ENCODE measurements around the gene TCHHL1. TPM values are rescaled to one million over a fixed set of nuclear protein-coding genes. Genes with fewer than 3 reads are reported as not detected.

Gene TCHHL1
- total and polyA plus RNA-seq, 8 donors: 0.18 TPM; not detected in 7

DNA sequence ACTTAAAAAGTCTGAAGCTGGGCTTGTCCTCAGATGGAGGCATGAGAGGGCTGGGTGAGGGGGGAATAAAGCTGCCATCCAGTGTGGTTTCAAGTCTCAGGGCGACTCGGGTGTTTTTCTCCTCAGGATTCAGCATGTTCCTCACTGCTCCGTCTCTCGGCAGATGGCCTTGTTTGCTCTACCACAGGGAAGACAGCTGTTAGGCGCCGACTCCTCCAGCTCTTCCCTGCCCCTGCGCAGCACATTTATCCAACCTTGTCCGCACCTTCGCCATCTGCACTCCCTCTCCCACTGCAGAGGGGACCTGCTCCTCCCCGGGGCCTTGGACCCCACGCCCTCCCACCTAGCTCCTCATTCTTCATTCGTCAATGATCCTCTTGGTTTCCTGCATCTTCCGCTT lies 35.5 kb downstream of the TCHHL1 start:
- peaks cover 7 to 43% (median 10%) of the 10 kb centered on the region in 4 donors for H3K4me1 ChIP-seq
- DNase-seq: peak in 1 of 2 donors; percentile 43
- no peak overlapping the region for H3K27ac ChIP-seq
- no peaks in the 10 kb centered on the region for H3K36me3 ChIP-seq
- WGBS, 5 donors: 65 to 76% (median 73%) methylated on average over 13 of the region's 13 CpGs
- H3K9me3 ChIP-seq: no peaks in the 10 kb centered on the region
- intact Hi-C loops (cut with DNase I; ENCODE audit: low total_unique reads): loop anchor here (2.0 kb wide), 1 partner anchor 129 kb away; no protein-coding TSS in a partner anchor
- peaks cover 0 to 20% (median 0%) of the 10 kb centered on the region in 3 donors for H3K27me3 ChIP-seq
- H3K4me3 ChIP-seq: no peak overlapping the region
- no peak for TF ChIP-seq POLR2A (IDR thresholded peaks at IDR 0.05)

- peak; percentile 92 for DNase-seq
- Histone ChIP-seq H3K4me3 (no peak overlapping the region), H3K27me3 (peaks cover 0 to 20% (median 0%) of the 10 kb centered on the region in 3 donors), H3K4me1 (peaks cover 14 to 49% (median 16%) of the 10 kb centered on the region in 4 donors), H3K27ac (no peak overlapping the region), H3K36me3 (no peaks in the 10 kb centered on the region), H3K9me3 (no peaks in the 10 kb centered on the region)
- WGBS, 5 donors: 23 to 30% (median 28%) methylated on average over 11 of the region's 11 CpGs
- intact Hi-C loops (cut with DNase I; ENCODE audit: low total_unique reads): loop anchor here (2.0 kb wide), 1 partner anchor 130 kb away; no protein-coding TSS in a partner anchor
- TF ChIP-seq EP300 (IDR thresholded peaks at IDR 0.05) (no peak), POLR2AphosphoS5 (IDR thresholded peaks at IDR 0.05) (peak in 1 of 3 donors; percentile 54), POLR2A (IDR thresholded peaks at IDR 0.05) (no peak)
- TF ChIP-seq, protein P1, sequence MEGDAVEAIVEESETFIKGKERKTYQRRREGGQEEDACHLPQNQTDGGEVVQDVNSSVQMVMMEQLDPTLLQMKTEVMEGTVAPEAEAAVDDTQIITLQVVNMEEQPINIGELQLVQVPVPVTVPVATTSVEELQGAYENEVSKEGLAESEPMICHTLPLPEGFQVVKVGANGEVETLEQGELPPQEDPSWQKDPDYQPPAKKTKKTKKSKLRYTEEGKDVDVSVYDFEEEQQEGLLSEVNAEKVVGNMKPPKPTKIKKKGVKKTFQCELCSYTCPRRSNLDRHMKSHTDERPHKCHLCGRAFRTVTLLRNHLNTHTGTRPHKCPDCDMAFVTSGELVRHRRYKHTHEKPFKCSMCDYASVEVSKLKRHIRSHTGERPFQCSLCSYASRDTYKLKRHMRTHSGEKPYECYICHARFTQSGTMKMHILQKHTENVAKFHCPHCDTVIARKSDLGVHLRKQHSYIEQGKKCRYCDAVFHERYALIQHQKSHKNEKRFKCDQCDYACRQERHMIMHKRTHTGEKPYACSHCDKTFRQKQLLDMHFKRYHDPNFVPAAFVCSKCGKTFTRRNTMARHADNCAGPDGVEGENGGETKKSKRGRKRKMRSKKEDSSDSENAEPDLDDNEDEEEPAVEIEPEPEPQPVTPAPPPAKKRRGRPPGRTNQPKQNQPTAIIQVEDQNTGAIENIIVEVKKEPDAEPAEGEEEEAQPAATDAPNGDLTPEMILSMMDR (IDR thresholded peaks at IDR 0.05): peak in 5 of 7 experiments; percentile 78 to 92 (median 91)
Measured at GRCh38 chr1:152052606-152053005, 36.3 kb downstream of the TCHHL1 start.

- peak in 1 of 2 donors; percentile 37 for DNase-seq
- Histone ChIP-seq H3K9me3 (no peaks in the 10 kb centered on the region), H3K4me1 (peaks cover 23 to 64% (median 28%) of the 10 kb centered on the region in 4 donors), H3K27ac (peak overlapping the region in 2 of 5 donors; percentile 2 to 24), H3K36me3 (no peaks in the 10 kb centered on the region), H3K4me3 (no peak overlapping the region), H3K27me3 (peaks cover 0 to 15% (median 0%) of the 10 kb centered on the region in 3 donors)
- TF ChIP-seq POLR2AphosphoS5 (IDR thresholded peaks at IDR 0.05) (no peak), POLR2A (IDR thresholded peaks at IDR 0.05) (no peak), EP300 (IDR thresholded peaks at IDR 0.05) (no peak)
- TF ChIP-seq, protein P1 (IDR thresholded peaks at IDR 0.05): no peak
- WGBS, 5 donors: 52 to 61% (median 57%) methylated on average over 6 of the region's 6 CpGs
- intact Hi-C loops (cut with DNase I; ENCODE audit: low total_unique reads): no loop called here
Measured at GRCh38 chr1:152050886-152051675, 37.8 kb downstream of the TCHHL1 start.

DNA sequence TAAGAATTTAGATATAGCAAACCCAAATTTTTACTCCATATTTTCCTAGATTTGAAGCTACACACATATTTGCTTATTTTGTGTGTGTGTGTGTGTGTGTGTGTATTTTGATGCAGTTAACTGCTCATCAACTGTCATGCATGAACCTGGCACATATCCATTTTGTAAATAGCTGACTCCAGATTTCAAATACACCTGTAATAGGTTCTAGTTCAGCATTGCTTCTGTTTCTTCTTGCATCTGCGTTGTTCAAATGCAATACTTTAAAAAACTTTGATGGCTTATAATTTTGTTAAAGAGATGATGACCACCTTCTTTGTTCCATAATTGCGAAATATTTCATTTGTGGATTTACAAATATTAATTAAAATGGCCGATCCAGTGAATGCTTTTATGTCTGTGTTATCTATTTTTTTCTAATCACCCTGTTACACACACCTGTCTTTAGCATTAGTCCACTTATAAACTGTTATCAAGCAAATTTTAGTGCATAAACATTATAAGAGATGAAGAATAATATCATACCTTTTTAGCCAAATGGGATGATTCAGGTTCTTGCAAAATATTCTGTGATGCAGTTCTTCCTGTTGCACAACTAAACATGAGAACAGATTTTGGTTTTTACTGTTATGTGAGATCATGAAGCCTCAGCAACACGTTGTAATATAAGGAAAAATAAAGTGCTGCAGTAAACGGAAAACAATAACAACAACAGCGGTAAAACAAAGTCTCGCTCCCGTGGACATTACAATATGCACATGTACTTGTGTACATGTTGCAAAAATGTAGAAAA lies 39.4 kb downstream of the TCHHL1 start:
- H3K9me3 ChIP-seq: no peaks in the 10 kb centered on the region
- DNase-seq: no peak
- H3K36me3 ChIP-seq: no peaks in the 10 kb centered on the region
- intact Hi-C loops (cut with DNase I; ENCODE audit: low total_unique reads): no loop called here
- no peak for TF ChIP-seq POLR2A (IDR thresholded peaks at IDR 0.05)
- TF ChIP-seq, protein P1 (IDR thresholded peaks at IDR 0.05): no peak
- peaks cover 0 to 7% (median 0%) of the 10 kb centered on the region in 3 donors for H3K27me3 ChIP-seq
- no peak overlapping the region for H3K4me3 ChIP-seq
- peak overlapping the region in 4 of 5 donors; percentile 90 to 96 (median 96) for H3K27ac ChIP-seq
- H3K4me1 ChIP-seq: peaks cover 23 to 64% (median 28%) of the 10 kb centered on the region in 4 donors
- WGBS, 5 donors: 59 to 73% (median 70%) methylated on average over 8 of the region's 8 CpGs
